Muscle of back (tissue), 11 donors: ENCODE measurements around the gene TLE1. TPM values are rescaled to one million over a fixed set of nuclear protein-coding genes. Genes with fewer than 3 reads are reported as not detected.
A peak's percentile ranks its signal among the peaks of the same experiment; 100 is the strongest.
"Not testable (repeated sequence)": the region's sequence is repeated elsewhere in the genome, so short reads cannot be mapped to it uniquely, and the experiment has no call there.

Experiments used
- DNase-seq, 3 donors: peaks; one replicate each; pipeline versions ENCODE4 v3.0.0 to v3.0.0-alpha.2; 2013
- polyA plus RNA-seq, 10 donors: library from polyadenylated mRNA; unstranded; fragments of 120-200 nt; gene quantifications; one replicate each; pipeline ENCODE4 v1.2.1, GENCODE V29; 2013; ENCODE audit not compliant: insufficient read length in 10 of 10

The TLE1 gene
- polyA plus RNA-seq, 10 donors, result 48.3 to 65.7 (median 54.9) TPM

DNA sequence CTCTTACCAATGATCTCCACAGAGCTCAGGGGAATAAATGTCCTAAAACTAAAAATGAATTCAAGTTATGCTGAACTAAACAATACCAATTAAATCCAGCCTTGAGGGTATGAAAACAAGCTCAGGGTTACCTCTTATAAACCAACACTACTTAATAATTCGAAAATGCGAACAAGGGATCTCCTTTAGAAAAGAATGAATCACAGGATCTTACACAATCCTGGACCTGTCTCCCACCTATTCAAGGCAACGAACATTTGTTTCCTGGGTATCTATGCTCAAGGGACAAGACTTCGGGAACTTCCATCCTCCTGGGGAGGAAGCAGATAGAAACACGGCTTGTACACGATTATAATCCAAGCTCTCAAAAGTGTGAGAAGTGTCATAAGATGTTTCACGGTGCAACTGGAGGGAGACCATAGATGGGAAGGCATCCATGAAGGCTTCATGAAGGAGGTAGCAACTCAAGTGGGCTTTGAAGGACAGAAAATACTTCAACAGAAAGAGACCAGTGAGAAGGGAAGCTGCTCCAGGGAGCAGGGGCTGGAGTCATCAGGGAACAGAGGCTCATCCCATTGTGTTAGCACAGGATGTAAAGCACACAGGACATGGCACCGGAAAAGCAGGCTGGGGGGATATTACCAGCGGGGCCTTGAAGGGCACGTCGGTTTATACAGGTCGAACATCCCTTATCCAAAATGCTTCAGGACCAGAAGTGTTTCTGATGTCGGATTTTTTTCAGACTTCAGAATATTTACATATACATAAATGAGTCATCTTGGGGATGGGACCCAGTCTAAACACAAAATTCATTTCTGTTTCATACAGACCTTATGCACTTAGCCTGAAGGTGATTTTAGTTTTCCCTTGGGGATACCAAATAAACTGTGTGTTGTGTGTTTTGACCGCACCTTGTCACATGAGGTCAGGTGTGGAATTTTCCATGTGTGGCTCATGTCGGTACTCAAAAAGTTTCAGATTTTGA, 87.4 kb downstream of the TLE1 start:
- DNase-seq, result no peak

DNA sequence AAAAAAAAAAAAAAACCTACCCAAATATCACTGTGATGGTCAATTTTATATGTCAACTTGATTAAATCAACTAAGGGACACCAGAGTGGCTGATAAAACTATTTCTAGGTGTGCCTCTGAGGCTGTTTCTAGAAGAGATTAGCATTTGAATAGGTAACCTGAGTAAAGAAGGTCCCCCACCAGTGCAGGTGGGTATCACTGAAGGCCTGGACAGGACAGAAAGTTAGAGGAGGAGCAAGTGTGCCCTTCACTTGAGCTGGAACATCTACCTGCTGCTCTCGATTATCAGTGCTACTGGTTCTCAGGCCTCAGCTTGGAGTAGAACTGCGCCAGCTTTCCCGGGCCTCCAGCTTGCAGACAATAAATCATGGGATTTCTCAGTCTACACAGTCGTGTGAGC, 88.7 kb downstream of the TLE1 start:
- DNase-seq, result no peak

- no peak for DNase-seq
Observed at GRCh38 chr9:81599837-81600236, 89.5 kb downstream of the TLE1 start.

DNA sequence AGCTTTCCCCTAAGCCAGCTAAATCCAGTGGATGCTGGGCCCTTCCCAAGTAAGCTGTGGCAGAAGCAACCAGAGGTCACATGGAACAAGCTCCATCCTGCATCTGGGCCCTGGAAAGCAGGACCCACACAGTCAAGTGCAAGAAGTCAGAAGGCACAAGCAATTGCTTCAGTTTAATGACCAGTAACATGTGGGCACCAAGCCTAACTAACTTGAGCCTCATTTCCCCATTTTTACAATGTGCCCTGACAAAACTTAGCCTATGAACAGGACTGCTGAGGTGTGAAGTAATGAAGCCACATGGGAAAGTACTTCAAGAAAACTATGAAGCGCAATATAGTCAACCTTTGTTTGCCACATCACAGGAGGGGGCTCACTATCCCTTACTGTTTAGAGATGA, 90.5 kb downstream of the TLE1 start:
- no peak for DNase-seq

- no peak for DNase-seq
Observed at GRCh38 chr9:81598123-81598497, 91.2 kb downstream of the TLE1 start.

DNA sequence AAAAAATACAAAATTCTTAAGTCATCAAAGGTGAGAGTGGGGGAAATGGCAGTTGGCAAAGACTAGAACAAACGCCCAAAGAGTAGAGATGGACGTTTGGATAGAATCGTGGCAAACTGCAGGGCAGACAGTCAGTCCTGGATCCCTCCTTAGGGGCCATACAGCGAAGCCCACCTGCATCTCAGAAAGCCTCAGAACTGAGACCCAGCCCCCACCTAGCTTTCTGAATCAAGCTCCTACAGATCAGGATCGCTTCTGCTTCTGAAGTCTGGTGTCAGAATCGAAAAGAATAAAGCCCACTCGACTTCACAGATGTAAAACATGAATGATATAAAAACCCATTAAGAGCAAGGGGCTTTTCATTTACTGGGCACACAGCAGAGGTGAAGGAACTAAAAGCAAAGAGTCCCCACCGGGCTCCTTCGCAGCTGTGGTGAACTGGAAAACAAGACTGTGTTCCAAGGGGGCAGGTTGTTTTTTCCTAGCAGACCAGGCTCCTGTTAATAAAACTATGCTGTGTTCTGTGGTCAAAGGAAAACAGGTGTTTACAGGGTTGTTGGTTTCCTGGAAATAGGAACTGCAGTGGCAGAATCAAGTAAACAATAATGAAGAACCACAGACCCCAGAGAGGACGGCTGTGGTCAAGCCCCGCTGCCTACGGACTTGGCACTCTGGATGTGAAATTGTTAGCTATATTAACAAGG, 91.8 kb downstream of the TLE1 start:
- no peak for DNase-seq

DNA sequence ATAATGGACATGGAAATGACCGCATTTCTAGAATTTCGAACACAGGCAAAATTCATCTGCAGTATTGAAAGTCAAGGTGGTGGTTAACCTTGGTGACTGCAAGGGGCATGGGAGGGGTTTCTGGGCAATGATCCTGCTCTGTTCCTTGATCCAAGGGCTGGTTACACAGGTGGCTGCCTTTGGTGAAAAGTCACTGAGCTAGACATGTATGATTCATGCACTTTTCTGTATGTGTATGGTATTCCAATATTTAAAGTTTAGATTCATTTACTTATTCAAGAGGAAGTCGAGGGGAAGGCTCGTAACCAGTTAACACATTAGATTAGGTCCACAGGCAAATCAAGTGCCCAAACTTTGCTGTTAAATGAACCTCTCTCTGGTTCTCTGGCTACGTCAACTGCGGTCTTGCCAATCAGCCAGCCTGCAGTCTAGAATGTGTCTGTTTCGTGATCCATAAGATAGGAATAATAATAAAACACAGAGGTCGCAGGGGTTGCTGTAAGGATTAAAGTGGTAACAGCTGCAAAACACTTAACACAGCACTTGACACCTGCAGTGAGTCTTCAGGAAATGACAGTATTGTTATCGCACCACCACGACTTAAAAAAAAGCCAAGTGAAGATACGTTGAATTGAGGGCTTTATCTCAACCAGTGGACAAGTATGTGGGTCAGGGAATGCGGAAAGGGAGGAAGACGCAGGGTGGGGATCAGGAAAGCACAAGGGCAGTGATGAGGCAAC, 92.5 kb downstream of the TLE1 start:
- no peak for DNase-seq

DNA sequence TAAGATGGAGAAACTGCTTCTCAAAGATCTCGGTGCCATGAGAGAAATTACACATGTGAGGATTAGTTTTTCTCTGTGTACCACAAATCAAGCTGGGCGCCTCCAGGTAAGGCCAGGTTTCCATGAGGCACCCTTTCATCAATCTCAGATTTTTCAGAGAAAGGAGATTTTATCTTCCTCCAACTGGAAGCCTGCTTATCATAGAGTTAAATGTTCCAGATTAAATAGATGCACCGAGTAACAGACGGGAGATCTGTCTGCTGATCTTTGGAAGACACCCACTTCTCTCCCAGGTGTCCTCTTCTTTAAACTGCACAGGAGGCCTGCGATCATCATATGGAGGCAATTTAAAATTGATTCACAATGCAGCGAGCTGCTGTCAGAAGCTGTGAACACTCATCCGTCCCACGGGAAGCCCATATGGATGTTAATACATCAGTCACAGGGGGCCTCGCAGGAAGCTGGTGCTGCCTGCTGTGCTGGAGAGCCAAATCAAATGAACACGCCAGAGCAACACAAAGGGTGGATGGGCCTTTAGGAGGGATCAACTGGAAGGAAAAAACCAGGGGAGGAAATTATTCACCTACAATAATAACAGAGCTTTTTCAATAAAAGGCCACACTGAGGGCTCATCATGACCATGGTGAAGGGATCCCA, 93.3 kb downstream of the TLE1 start:
- DNase-seq, result peak in 2 of 3 donors; percentile 38 to 41

GRCh38 chr9:81595293-81595692, 94.1 kb downstream of the TLE1 start:
- DNase-seq, result not testable (repeated sequence)

DNA sequence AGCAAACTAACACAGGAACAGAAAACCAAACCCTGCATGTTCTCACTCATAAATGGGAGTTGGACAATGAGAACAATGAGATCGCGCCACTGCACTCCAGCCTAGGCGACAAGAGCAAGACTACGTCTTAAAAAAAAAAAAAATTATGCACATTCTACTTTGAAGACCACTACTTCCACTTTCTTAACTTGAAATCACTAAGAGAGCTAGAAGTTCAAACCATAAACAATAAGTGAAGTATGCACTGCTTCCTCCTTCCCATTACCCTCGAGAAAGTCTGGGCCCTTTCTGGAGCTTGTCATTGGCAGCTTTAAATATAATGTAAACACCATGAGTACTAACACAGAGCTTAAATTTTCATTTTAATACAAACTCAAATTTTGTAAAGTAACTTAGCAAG, 94.9 kb downstream of the TLE1 start:
- DNase-seq, result no peak

DNA sequence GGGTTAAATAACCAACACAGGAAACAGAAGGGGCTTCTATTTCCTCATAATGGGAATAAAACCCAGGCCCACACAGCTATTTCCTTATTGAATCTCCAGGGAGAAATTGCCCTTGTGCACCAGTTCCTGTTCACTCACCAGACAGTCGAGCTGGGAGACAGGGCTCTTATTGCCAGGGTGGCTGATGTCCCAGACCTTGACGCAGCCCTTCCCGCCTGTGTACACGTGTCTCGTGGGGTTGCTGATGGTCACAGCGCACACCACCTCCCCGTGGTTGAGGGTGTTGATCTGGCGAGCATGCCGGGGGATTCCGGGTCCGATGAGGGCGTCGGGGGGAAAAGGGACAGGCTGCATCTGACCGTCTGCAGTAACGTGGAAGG, 96.5 kb downstream of the TLE1 start:
- DNase-seq, result peak in 1 of 3 donors; percentile 55

GRCh38 chr9:81591791-81592190, 97.6 kb downstream of the TLE1 start:
- no peak for DNase-seq

DNA sequence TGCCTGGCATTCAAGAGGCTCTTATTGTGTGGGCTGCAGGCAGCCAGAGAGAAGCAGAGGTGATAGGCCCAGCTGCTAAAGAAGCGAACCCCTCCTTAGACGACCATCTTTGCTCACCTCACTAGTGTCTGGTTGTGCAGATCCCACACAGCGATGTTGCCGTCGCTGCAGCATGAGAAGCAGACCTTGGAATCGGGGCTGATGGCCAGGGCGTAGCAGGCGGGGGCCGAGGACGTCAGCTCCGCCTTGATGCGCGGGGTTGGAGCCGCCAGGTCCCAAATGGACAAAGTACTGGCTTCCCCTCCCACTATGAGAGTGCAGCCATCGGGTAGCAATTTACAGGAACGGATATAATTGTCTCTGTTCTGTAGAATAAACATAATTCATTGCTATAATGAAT, 98.7 kb downstream of the TLE1 start:
- DNase-seq, result no peak

- no peak for DNase-seq
Observed at GRCh38 chr9:81589819-81590218, 99.5 kb downstream of the TLE1 start.

DNA sequence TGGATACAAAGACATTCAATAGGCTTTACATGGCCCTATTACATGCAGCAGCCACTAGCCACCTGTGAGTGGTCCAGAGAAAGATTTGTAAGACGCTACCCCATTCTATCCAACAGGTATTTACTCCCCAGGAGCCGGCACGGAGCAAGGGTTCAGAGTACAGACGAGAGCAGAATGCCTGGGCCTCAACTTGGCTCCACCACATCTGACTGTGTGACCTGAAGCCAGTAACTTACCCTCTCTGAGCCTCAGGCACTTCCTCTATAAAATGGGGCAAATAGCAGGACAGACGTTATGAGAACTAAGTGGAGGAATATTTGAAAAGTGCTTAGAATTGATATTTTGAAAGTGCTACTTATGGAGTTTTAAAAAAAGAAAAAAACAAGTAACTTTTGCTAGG, 100.0 kb downstream of the TLE1 start:
- no peak for DNase-seq

GRCh38 chr9:81588148-81588871, 101.0 kb downstream of the TLE1 start:
- no peak for DNase-seq

GRCh38 chr9:81586786-81587185, 102.6 kb downstream of the TLE1 start:
- no peak for DNase-seq

DNA sequence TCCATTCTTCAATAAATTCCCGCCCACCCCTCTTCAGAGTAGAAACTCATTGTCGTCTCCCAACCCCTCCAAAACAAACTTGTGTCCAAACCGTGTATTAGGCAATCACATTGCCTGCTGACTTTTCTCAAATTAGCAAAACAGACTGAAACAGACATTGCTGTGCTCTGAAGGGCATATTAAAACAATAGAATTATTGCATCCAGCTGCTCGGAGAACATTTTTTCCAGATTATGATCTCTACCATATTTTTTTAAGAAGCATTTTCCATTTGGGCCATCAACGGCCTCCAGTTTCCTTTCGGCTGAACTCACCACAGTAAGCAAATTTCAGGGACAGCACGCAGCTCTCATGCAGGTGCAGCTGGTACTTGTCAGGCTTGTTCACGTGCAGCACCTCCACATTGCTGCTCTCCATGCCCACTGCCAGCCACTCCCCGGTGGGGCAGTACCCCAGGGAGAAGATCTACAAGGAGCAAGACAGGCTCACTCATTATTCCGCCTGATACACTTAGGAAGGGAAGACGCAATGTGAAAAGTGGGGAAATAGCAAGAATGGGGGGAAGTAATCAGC, 104.1 kb downstream of the TLE1 start:
- no peak for DNase-seq

DNA sequence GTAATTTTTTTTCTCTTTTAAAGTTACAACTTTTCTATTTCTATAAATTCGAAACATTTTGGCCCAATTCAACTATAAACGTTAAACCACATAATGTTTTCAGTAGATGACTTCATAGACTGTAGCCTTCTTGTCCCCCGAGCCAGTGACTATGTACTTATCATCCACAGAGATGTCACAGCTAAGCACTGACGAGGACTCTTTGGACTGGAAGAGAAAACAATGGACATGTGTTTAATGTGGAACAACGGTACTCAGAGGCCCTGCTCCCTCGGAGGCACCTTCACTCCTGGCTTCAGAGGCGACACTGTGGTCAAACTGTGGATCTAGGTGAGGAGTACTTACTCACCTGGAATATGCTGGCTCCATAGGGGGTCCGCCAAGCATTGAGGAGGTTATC, 105.2 kb downstream of the TLE1 start:
- DNase-seq, result no peak

- DNase-seq, result no peak
Observed at GRCh38 chr9:81581986-81582385, 107.4 kb downstream of the TLE1 start.

DNA sequence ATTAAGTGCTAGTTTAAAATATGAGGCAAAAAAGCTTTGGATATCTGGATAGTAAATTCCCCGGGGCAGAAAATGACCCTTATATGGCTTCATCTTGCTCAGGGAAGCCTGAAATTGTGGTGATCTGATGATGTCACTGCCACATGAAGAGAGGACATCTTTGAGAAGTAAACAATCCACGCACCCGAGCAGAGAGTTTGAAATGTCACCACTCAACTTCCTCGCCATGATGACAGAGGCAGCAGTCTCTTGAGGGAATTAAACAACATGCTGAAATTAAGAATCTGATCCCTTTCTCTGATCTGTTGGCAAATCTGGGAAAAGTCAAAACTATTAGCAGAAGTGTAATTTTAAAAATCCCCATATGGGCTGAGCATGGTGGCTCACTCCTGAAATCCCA, 110.0 kb downstream of the TLE1 start:
- DNase-seq, result no peak
